ENCODE measurements around the gene DENND6B.
"Not testable (repeated sequence)": the region's sequence is repeated elsewhere in the genome, so short reads cannot be mapped to it uniquely, and the experiment has no call there.

DENND6B gene, protein sequence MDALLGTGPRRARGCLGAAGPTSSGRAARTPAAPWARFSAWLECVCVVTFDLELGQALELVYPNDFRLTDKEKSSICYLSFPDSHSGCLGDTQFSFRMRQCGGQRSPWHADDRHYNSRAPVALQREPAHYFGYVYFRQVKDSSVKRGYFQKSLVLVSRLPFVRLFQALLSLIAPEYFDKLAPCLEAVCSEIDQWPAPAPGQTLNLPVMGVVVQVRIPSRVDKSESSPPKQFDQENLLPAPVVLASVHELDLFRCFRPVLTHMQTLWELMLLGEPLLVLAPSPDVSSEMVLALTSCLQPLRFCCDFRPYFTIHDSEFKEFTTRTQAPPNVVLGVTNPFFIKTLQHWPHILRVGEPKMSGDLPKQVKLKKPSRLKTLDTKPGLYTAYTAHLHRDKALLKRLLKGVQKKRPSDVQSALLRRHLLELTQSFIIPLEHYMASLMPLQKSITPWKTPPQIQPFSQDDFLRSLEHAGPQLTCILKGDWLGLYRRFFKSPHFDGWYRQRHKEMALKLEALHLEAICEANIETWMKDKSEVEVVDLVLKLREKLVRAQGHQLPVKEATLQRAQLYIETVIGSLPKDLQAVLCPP

GRCh38 chr22:50326956-50327710, at the start of gene DENND6B:
DENND6B (minus strand) TSS chr22:50327012; CDS start chr22:50326988, 24 bp downstream.
- DNase-seq (ENCODE audit: low read depth in 3 of 3): peak in 2 of 3 donors; percentile 42 to 60

- no peak for DNase-seq (ENCODE audit: low read depth in 3 of 3)
Observed at GRCh38 chr22:50376085-50376651, 49.4 kb upstream of the DENND6B start.

DNA sequence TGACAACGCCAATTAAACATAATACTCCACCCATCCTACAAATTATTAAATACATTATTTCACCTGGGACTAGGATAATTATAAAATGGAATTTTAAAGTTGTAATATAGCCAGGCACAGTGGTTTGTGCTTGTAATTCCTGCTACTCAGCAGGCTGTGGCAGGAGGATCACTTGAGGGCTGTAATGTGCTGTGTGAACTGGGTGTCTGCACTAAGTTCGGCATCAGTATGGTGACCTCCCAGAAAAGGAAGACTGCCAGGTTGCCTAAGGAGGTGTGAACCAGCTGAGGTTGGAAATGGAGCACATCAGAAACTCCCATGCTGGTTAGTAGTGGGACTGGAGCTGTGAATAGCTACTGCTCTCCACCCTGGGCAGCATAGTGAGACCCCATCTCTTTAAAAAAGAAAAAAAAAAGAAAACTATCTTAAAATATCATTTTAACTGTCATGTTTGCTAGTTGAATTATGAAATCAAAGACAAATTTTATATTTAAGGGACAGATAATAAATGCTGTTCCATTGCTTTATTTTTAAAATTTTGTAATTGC, 44.4 kb upstream of the DENND6B start:
- DNase-seq (ENCODE audit: low read depth in 3 of 3): no peak

- no peak for DNase-seq (ENCODE audit: low read depth in 3 of 3)
Observed at GRCh38 chr22:50367778-50368500, 41.1 kb upstream of the DENND6B start.

- not testable (repeated sequence) for DNase-seq (ENCODE audit: low read depth in 3 of 3)
Observed at GRCh38 chr22:50363803-50364194, 37.0 kb upstream of the DENND6B start.

DNA sequence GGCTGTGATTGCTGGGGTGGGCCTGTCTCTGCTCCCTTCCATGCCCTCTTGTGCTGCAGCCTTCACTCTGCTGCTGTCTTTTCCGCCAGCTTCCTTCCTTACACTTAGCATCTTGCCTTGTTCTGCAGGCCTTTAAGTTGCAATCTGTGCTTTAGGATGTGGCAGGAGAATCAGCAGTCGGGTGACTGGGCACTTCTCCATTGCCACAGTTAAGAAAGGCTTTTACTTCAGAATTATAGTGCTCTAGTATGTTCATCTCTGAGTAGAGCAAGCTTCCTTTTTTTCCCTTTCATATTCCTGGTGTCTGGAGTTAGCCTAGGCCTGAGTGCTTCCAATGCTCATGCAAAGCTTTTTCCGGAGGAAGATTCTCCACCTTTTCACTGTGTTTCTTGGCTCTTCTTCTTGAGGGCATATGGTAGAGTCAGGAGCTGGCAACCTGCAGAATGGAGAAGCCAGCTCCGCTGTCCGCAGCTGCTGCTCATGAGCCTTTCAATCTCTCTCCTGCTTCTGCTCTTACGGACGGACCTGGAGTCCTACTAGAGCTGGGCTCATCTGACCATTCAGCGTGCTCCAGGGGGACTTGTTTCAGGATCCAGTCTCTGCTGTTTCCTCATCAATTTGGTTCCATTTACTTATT, 36.5 kb upstream of the DENND6B start:
- no peak for DNase-seq (ENCODE audit: low read depth in 3 of 3)

DNA sequence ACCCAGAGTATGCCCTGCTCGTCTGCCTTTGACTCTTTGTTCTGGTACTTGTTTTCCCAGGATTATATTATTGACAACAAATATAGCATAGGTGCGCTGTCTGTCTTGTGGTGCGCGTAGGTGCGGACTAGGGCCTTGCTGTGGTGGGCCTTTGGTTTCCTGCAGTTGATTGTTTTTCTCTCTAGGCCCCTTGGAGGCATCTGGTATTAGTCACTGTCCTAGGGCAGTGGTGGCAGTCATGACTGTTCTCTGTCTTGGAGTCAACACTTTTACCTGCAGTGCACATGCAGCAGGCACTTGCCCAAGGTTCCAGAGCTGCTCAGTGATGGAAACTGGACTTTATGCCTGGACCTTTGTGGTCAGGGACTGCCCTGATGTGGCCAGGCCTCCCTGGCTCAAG, 34.9 kb upstream of the DENND6B start:
- DNase-seq (ENCODE audit: low read depth in 3 of 3): no peak

GRCh38 chr22:50361222-50361621, 34.4 kb upstream of the DENND6B start:
- DNase-seq (ENCODE audit: low read depth in 3 of 3): no peak

GRCh38 chr22:50360578-50360977, 33.8 kb upstream of the DENND6B start:
- no peak for DNase-seq (ENCODE audit: low read depth in 3 of 3)

GRCh38 chr22:50357756-50358155, 30.9 kb upstream of the DENND6B start:
- DNase-seq (ENCODE audit: low read depth in 3 of 3): no peak

- DNase-seq (ENCODE audit: low read depth in 3 of 3): no peak
Observed at GRCh38 chr22:50357222-50357621, 30.4 kb upstream of the DENND6B start.

DNA sequence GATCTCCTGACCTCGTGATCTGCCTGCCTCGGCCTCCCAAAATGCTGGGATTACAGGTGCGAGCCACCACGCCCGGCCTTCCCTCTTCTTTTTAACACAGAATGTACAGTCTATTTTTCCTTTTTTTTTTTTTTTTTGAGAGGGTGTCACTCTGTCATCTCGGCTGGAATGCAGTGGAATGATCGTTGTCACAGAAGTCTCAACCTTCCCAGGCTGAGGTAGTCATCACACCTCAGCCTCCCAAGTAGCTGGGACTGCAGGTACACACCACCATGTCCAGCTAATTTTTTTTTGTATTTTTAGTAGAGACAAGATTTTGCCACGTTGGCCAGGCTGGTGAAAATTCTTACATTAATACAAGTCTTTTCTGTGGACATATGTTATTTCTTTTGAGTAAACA, 29.4 kb upstream of the DENND6B start:
- DNase-seq (ENCODE audit: low read depth in 3 of 3): no peak

DNA sequence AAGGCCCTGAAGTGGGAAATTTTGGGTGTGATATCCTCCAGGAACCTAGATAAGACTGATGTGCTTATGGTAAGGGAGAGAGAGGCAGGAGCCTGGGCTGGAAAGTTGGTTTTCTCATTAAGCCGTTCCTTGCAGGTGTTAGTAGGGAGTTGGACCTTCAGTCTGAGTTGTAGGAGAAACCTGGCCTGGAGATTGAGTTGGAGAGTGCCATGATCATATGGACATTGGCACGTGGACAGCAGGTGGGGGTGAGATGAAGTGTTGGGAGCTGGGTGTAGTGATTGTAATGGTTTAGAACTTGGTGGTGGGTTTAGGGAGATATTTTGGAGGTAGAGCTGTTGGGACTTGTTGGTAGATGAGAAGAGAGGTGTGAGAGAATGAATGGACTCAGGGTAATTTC, 21.2 kb upstream of the DENND6B start:
- no peak for DNase-seq (ENCODE audit: low read depth in 3 of 3)

DNA sequence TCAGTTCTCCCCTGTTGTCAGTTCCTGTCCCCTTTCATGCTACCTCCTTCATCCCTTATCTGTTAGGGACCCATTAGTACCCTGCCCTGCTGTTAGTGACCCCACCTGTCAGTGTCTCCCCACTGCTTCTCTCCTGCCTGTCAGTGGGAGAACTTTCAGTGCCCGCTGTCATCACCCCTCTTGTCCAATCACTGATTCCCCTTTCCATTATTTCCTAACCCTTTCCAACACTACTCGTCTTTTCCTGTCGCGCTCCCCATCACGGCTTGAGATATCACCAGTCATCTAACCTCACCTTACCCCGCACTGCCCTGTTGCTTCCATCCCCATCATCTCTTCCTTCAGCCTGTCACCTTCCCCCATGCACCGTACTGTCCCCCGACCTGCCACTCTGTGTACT, 20.3 kb upstream of the DENND6B start:
- no peak for DNase-seq (ENCODE audit: low read depth in 3 of 3)

- DNase-seq (ENCODE audit: low read depth in 3 of 3): no peak
Observed at GRCh38 chr22:50346470-50346869, 19.7 kb upstream of the DENND6B start.

DNA sequence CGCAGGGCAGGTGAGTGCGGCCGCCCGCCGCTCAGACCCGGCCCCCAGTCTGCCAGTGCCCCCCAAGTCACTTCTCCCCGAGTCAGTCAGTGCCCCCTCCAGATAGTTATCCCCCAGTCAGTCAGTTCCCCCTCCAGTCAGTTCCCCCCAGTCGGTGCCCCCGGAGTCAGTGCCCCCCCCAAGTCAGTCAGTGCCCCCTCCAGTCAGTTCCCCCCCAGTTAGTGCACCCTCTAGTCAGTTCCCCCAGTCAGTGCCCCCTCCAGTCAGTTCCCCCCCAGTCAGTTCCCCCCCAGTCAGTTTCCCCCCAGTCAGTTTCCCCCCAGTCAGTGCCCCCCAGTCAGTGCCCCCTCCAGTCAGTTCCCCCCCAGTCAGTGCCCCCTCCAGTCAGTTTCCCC, 16.7 kb upstream of the DENND6B start:
- DNase-seq (ENCODE audit: low read depth in 3 of 3): no peak

- peak; percentile 71 to 91 (median 83) for DNase-seq (ENCODE audit: low read depth in 3 of 3)
Observed at GRCh38 chr22:50342651-50343540, 16.1 kb upstream of the DENND6B start, which contains the start of gene PPP6R2. PPP6R2 (plus strand) TSS chr22:50343327; CDS start chr22:50393909, 50,582 bp downstream.

- peak; percentile 77 to 96 (median 85) for DNase-seq (ENCODE audit: low read depth in 3 of 3)
Observed at GRCh38 chr22:50341977-50342650, 15.3 kb upstream of the DENND6B start.
